ENCODE measurements around the gene IER3. TPM values are rescaled to one million over a fixed set of nuclear protein-coding genes. Genes with fewer than 3 reads are reported as not detected.

IER3 gene
- total and polyA plus RNA-seq, 2 of the 8 experiments (the other 6 are each of a cell fraction or from before 2014, with no cell fraction given) = 11.9 to 26.5 TPM

GRCh38 chr6:30790724-30791383, 46.5 kb upstream of the IER3 start (continued):
- peak; percentile 30; the same call in 1 of the 2 replicates for TF ChIP-seq ATF2 (IDR thresholded peaks at IDR 0.05; ENCODE audit: low read length)
- TF ChIP-seq POU5F1 (IDR thresholded peaks at IDR 0.05; ENCODE audit: low read depth, low read length) = no peak
- TF ChIP-seq TCF12 (IDR thresholded peaks at IDR 0.05; ENCODE audit: low read depth, low read length) = peak; percentile 85
- no peak for TF ChIP-seq RBBP5 (IDR thresholded peaks at IDR 0.05; ENCODE audit: borderline replicate concordance, low read depth, low read length)
- 0 out of 4 replicates have a peak, but pooled peaks of 1 of the 2 experiments have one; percentile 29 for TF ChIP-seq SIN3A (conservative IDR thresholded peaks at IDR 0.05 in 1 of 2, IDR thresholded peaks at IDR 0.05 in 1 of 2; ENCODE audit: low read depth in 1 of 2, low read length in 2 of 2)
- peak; percentile 62 to 64 for TF ChIP-seq RAD21 (IDR thresholded peaks at IDR 0.05 in 1 of 2, conservative IDR thresholded peaks at IDR 0.05 in 1 of 2; ENCODE audit: low read depth in 2 of 2, low read length in 2 of 2)
- TF ChIP-seq, protein P1, sequence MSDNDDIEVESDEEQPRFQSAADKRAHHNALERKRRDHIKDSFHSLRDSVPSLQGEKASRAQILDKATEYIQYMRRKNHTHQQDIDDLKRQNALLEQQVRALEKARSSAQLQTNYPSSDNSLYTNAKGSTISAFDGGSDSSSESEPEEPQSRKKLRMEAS (IDR thresholded peaks at IDR 0.05) = no peak
